Left forelimb (tissue), 1 donor: ENCODE measurements around the gene NIPAL3.

Source experiments
- DNase-seq: peaks from one replicate; pipeline ENCODE4 v3.0.0-alpha.2; 2018; ENCODE audit warnings: low spot score

The NIPAL3 gene

GRCh38 chr1:24415334-24415909, at the start of gene NIPAL3:
NIPAL3 (plus strand) TSS chr1:24415802; CDS start chr1:24419548, 3,746 bp downstream.
- peak; percentile 96 for DNase-seq

DNA sequence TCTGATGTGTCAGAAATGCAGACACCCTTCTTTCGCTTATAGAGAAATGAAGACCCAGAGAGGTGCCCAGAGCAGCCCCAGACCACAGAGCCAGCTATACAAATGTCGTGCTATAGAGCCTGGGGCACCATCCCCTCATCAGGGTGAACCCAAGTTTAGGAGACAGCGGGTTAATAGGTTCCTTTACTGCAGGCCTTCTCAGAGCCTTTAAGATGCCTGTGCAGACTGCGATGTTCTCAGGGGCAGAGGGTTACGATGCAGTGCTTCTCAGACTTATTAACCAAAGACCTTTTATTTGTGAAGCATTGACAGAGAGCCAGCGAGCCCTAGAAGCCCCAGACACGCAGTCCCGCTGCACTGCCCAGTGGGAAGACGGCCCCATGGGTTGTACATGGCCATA, 48.9 kb upstream of the NIPAL3 start:
- DNase-seq = no peak

- DNase-seq = no peak
These were observed 46.4 kb upstream of the NIPAL3 start for GRCh38 chr1:24369199-24369598.

- no peak for DNase-seq
These were observed 45.8 kb upstream of the NIPAL3 start for GRCh38 chr1:24369801-24370200.

GRCh38 chr1:24373044-24373443, 42.6 kb upstream of the NIPAL3 start:
- no peak for DNase-seq

GRCh38 chr1:24373710-24374109, 41.9 kb upstream of the NIPAL3 start:
- DNase-seq = no peak

GRCh38 chr1:24374891-24375786, 40.5 kb upstream of the NIPAL3 start:
- DNase-seq = no peak

DNA sequence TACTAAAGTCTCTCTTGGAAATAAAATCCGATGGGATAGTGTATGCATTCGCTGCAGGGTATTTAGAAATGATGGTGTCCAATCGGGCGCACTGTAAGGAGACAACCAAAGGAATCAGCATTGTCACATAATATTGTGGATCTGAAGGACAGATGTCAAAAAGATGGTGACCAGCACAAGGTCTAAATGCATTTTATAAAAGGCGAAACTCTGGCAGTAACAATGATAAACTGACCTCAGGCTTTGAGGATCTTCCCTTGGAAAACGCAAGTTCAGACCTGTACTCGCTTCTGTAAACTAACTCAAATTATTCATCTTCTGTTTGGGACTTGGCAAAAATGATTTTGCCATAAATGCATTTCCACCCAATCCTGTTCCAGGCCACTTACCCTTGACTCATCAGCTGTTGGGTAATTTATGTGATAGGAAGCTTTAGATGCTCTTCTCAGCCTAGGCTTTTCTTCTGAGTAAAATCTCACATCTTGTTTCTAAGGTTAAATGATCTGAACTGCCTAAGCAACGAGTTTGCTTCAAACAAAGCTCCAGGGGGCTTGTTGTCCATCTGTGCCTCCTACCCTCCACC, 35.8 kb upstream of the NIPAL3 start:
- no peak for DNase-seq

- no peak for DNase-seq
These were observed 35.1 kb upstream of the NIPAL3 start for GRCh38 chr1:24380508-24380907.

- no peak for DNase-seq
These were observed 34.3 kb upstream of the NIPAL3 start for GRCh38 chr1:24381256-24381655.

DNA sequence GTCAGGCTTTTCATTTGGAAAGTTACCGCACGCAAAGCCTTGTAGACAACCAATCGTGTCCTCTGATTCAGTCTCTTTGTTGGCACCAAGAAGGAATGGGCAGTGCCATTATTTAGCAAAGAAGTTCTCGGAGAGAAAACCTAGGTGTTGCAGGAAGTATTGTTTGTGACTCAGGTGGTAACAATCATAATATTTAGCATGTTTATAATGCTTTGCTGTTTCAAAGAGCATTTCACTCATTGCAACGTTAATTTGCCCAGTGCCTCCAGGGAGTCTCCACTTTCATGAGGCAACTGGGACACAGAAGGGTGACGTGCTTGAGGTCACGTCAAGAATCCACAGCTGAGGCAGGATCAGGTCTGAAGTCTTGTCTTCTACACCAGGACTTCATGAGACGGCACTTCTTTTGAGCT, 33.4 kb upstream of the NIPAL3 start:
- no peak for DNase-seq

DNA sequence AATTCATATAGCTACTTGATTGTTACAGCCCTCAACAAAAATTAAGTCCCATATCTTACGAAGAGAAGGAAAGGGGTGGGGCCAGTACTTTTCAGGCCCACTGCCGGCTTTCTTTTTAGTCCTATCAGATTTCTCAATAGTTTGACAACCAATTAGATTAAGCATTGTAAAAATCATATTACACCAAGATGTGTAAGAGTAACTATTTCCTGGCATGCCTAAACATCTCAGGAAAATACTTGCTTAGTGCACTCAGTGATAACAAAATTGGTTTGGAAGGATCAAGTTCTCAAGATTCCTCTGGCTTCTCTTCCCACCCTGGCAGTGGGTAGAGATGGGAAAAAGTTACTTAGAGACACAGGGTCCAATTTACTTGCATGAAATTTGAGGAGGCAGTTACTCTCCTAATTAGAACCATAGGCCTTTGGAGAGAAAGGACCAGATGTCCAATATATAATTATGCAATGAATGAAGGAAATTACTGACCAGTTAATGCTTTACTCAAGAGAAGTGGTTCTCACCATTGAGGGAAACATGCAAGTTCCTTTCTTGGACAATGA, 32.1 kb upstream of the NIPAL3 start:
- no peak for DNase-seq

DNA sequence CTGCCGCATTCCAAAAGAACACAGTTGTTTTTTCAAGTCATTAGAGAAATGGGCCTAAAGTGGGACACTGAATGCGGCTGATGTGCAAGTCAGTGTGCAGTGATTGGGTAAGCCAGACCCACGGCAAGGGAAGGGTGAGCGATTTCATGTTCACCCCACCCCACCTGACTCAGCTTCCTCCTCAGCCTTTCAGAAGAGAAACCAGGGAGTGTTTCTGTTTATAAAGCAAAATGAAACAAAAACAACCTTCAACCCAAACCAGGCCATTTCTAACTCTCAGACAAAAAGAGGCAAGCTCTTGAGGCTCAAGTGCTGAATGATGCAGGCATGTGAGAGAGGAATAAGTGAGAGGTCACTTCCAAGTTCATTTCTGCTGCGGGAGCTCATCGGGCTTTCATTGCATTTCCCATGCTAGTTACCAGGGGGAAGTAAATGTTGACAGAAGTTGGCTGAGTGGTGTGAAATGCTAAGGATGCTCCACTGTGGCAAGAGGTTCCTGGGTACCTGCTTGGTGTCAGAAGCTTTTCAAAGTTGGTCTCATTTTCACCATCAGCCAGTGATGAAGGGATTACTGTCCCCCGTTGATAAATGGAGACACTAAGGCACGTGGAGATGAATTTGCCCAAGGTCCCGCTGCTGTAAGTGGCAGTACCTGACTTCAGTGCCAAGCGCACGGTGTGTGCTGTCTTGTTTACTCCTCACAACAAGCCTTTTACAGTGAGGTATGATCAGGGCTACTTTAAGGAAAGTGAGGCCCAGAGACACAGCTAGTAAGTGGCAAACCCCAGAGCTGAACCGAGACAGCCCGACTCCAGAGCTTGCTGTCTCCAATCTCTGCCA, 31.1 kb upstream of the NIPAL3 start:
- DNase-seq = no peak

GRCh38 chr1:24385160-24385940, 30.3 kb upstream of the NIPAL3 start:
- DNase-seq = no peak

DNA sequence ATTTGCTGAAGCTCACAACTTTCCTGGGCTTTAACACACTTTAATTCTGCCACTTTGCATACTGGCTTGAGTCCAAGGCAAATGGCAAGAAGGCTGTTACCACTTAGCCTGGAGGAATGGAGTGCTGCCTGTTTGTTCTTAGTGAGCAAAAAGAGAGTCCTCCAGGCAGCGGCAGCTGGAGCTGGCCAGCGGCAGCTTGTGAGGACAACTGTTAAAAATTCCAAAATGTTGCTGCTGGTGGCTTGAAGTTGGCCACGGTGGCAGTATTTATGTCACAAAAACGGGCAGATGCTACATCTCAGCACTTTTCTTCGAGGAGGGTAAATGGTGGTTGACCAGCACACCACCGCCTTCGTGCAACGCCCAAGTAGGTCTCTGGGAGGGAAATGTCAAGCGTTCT, 29.4 kb upstream of the NIPAL3 start:
- DNase-seq = no peak

DNA sequence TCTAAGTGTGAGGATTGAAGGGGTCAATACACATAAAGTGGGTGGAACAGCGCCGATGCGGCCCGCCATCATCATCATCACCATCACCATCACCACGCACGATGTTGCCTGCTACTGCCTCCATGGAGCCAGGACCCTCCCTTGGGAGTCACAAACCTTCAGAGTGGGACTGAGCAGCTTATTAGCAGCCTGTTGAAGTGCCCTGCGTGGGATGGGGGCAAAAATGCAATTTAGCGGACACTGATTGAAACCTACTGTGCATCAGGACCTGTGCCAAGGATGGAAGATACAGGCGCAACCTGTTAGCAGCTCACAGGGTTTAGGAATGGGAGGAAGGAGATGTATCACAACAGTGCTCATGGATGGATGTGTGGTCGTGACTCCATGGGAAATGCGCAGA, 28.7 kb upstream of the NIPAL3 start:
- no peak for DNase-seq

DNA sequence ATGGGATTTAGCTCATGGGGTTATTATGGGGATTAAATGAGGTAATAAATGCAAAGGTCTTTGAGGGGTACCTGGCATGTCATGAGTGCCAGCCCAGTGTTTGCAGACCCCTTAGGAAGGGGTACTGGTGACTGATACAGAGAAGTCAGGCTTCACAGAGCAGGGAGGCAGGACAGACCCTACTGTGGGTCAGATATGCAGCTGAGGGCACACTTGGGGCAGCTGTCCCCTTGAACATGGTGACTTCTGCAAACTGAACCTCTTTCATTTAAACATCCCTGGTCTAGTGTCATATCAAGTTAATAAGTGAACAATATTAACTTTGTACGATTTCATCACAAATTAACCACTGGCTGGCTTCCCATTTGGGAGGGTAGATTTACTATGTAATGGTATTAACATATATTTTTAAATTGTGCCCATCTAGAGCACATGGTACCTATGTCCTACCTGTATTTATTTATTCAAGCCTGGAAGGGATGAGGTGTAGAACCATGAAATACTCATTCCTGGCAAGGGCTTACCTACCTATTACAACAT, 27.9 kb upstream of the NIPAL3 start:
- DNase-seq = no peak

DNA sequence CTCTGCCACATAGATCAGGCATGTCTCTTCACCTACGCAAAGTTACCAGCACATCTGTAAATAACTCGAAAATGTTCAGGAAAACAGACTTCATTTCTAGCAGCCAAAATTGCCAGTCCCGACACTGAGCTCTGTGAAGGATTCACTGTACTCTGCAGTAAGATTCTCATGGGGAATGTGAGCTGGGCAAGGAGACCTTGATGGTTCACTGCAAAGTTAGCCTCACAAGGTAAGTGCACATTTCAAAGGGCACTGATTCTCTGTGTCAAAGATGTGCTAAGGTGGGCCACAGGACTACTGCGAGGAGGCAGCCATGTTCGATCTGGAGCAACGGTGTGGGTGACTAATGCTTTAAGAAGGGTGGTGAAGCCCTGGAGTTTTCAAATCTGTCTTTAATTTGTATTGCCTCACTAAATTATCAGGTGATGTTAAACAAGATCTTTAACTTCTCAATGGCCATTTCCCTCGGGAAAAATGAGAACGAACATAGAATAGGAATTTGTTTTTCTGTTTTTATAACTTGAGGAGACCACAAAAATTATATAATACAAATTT, 27.2 kb upstream of the NIPAL3 start:
- DNase-seq = no peak

GRCh38 chr1:24389231-24389678, 26.3 kb upstream of the NIPAL3 start:
- DNase-seq = no peak
